Chondrocyte (in vitro differentiated cells): Measurements from ENCODE around the gene PHLPP1. TPM values are rescaled to one million over a fixed set of nuclear protein-coding genes. Genes with fewer than 3 reads are reported as not detected.

Experiments
- DNase-seq: peaks from one replicate; pipeline ENCODE4 v3.0.0; 2021; ENCODE audit warnings: mixed read lengths, low spot score
- H3K27ac Mint-ChIP-seq: one replicate; pipeline ENCODE4 v1.8.0; 2021; ENCODE audit warnings: mild to moderate bottlenecking, moderate library complexity, mixed read lengths; ENCODE audit not compliant: unreplicated experiment
- H3K27me3 Mint-ChIP-seq: 2 replicates; pipeline ENCODE4 v1.8.0; 2021; ENCODE audit warnings: low read depth, mixed read lengths
- H3K36me3 Mint-ChIP-seq: 2 replicates; pipeline ENCODE4 v1.8.0; 2021; ENCODE audit warnings: low read depth, mixed read lengths
- H3K4me1 Mint-ChIP-seq: 2 replicates; pipeline ENCODE4 v1.8.0; 2021; ENCODE audit warnings: low read depth, mild to moderate bottlenecking, mixed read lengths
- H3K4me3 Mint-ChIP-seq: one replicate; pipeline ENCODE4 v1.8.0; 2021; ENCODE audit warnings: mild to moderate bottlenecking, moderate library complexity, mixed read lengths; ENCODE audit not compliant: unreplicated experiment
- H3K9me3 Mint-ChIP-seq: 2 replicates; pipeline ENCODE4 v1.8.0; 2021; ENCODE audit warnings: low read depth, mixed read lengths
- total RNA-seq: library from RNA; stranded (reverse); gene quantifications from 3 replicates; pipeline ENCODE4 v1.2.1, GENCODE V29; 2021
- TF ChIP-seq, protein P1 (sequence below): fragments of 200-600 bp; sonication (generic); IDR thresholded peaks from 2 replicates; pipeline ENCODE4 v1.5.0; 2021; ENCODE audit warnings: antibody characterized with exemption, mild to moderate bottlenecking, moderate library complexity

The PHLPP1 gene
- total RNA-seq, 1 donor from 2014 or later = 10.4 TPM

- H3K27ac Mint-ChIP-seq = no peak overlapping the region
- H3K4me3 Mint-ChIP-seq = no peak overlapping the region
- no peaks in the 10 kb centered on the region for H3K36me3 Mint-ChIP-seq
- TF ChIP-seq, protein P1, sequence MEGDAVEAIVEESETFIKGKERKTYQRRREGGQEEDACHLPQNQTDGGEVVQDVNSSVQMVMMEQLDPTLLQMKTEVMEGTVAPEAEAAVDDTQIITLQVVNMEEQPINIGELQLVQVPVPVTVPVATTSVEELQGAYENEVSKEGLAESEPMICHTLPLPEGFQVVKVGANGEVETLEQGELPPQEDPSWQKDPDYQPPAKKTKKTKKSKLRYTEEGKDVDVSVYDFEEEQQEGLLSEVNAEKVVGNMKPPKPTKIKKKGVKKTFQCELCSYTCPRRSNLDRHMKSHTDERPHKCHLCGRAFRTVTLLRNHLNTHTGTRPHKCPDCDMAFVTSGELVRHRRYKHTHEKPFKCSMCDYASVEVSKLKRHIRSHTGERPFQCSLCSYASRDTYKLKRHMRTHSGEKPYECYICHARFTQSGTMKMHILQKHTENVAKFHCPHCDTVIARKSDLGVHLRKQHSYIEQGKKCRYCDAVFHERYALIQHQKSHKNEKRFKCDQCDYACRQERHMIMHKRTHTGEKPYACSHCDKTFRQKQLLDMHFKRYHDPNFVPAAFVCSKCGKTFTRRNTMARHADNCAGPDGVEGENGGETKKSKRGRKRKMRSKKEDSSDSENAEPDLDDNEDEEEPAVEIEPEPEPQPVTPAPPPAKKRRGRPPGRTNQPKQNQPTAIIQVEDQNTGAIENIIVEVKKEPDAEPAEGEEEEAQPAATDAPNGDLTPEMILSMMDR = no peak
- H3K9me3 Mint-ChIP-seq = no peaks in the 10 kb centered on the region
- DNase-seq = no peak
- peaks cover 7% of the 10 kb centered on the region for H3K4me1 Mint-ChIP-seq
- no peaks in the 10 kb centered on the region for H3K27me3 Mint-ChIP-seq
Measured at GRCh38 chr18:62850619-62851306, 135.4 kb downstream of the PHLPP1 start.

DNA sequence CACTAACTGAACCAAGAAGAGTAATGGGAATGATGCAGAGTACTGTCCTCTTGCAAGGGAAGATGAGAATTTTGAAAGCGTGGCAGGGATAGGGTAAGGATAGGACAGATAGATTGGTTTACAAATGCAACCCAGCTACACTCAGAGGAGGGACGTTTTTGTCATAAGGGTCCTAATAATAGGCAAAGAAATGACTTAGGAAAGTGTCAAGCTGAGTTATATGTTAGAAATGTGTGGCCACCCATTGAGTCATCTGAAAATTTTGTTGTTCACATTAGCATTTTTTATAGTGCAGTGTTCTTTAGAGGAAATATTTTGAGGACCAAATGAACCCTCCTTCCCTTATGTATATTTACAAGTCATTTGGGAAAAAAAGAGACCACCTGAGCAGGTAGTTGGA, 137.5 kb downstream of the PHLPP1 start:
- Mint-ChIP-seq H3K27me3 (no peaks in the 10 kb centered on the region), H3K9me3 (no peaks in the 10 kb centered on the region), H3K36me3 (no peaks in the 10 kb centered on the region), H3K27ac (no peak overlapping the region), H3K4me1 (peaks cover 7% of the 10 kb centered on the region), H3K4me3 (no peak overlapping the region)
- DNase-seq = no peak
- TF ChIP-seq, protein P1 = no peak

DNA sequence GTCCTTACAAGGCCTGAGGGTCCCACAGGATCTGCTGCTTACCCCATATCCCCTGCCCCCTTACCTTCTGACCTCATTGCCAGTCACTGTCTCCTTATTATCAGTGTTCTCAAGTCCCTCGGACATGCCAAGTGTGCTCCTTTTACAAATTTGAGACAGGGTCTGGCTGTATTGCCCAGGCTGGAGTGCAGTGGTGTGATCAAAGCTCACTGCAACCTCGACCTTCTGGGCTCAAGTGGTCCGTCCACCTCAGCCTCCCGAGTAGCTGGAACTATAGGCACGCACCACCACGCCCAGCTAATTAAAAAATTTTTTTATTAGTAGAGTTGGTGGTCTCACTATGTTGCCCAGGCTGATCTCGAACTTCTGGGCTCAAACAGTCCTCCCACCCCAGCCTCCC, 141.0 kb downstream of the PHLPP1 start:
- DNase-seq = no peak
- Mint-ChIP-seq H3K9me3 (no peaks in the 10 kb centered on the region), H3K4me3 (no peak overlapping the region), H3K36me3 (no peaks in the 10 kb centered on the region), H3K4me1 (peaks cover 7% of the 10 kb centered on the region), H3K27ac (no peak overlapping the region), H3K27me3 (no peaks in the 10 kb centered on the region)
- TF ChIP-seq, protein P1 = no peak

DNA sequence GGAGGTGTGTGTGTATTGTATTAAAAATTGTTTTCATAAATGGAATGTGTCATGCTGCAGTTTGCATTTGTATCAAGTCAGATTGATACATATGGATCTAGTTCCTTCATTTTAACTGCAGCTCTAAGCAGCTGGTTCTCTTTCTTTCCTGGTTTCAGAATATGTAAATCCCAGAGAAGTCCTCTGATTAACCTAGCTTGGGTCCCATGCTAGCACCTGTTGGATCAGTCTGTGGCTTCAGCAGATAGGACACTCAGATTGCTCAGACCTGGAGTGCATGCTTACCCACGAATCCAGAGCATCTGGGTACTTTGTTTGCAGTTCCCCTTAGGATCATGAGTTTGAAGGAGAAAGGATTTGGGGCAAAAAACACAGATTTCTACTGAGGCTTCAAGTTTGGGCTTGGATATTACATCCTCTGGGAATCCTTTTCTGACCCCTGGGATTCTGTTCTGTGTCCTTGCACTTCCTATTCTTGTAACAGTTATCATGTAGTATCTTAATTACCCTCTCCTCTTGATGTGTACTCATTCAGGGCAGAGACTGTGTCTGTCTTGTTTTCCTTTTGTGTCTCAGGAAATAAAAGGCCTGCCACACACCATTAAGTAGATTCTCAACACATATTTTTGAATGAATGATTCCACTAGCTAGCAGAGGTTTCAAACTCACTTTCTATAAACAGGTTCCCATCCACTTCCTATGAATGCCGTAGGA, 142.1 kb downstream of the PHLPP1 start:
- H3K27ac Mint-ChIP-seq = no peak overlapping the region
- no peaks in the 10 kb centered on the region for H3K9me3 Mint-ChIP-seq
- H3K27me3 Mint-ChIP-seq = no peaks in the 10 kb centered on the region
- no peaks in the 10 kb centered on the region for H3K36me3 Mint-ChIP-seq
- no peak overlapping the region for H3K4me3 Mint-ChIP-seq
- peaks cover 9% of the 10 kb centered on the region for H3K4me1 Mint-ChIP-seq
- TF ChIP-seq, protein P1 = no peak
- DNase-seq = no peak

- TF ChIP-seq, protein P1 = no peak
Measured at GRCh38 chr18:62860062-62860461, 144.7 kb downstream of the PHLPP1 start.

More at GRCh38 chr18:62860062-62860461, 144.7 kb downstream of the PHLPP1 start:
- DNase-seq = no peak
- peaks cover 5% of the 10 kb centered on the region for H3K4me1 Mint-ChIP-seq
- no peaks in the 10 kb centered on the region for H3K27me3 Mint-ChIP-seq
- no peaks in the 10 kb centered on the region for H3K9me3 Mint-ChIP-seq
- no peak overlapping the region for H3K27ac Mint-ChIP-seq
- no peaks in the 10 kb centered on the region for H3K36me3 Mint-ChIP-seq
- no peak overlapping the region for H3K4me3 Mint-ChIP-seq
